ENCODE results near the gene VTI1A. TPM values are rescaled to one million over a fixed set of nuclear protein-coding genes. Genes with fewer than 3 reads are reported as not detected.

The VTI1A gene
- total RNA-seq, 1 experiment from 2014 or later = 28.6 TPM

GRCh38 chr10:112653851-112654250 is 206.8 kb downstream of the VTI1A start:
- intact Hi-C loops (cut with micrococcal nuclease; ENCODE audit: unreplicated experiment) = no loop called here
- Mint-ChIP-seq H3K4me1 (ENCODE audit: low read depth, unreplicated experiment) (peaks cover 9% of the 10 kb centered on the region), H3K4me3 (ENCODE audit: low read depth, unreplicated experiment) (no peak overlapping the region), H3K9me3 (ENCODE audit: low read depth, unreplicated experiment) (no peaks in the 10 kb centered on the region), H3K27ac (ENCODE audit: unreplicated experiment) (no peak overlapping the region), H3K27me3 (ENCODE audit: unreplicated experiment) (no peaks in the 10 kb centered on the region), H3K36me3 (ENCODE audit: insufficient read depth, unreplicated experiment) (no peaks in the 10 kb centered on the region)
- DNase-seq = no peak
- BruUV-seq (replicated peaks) = no TSS peak
- TF ChIP-seq CTCF (IDR thresholded peaks at IDR 0.05; ENCODE audit: unreplicated experiment) = no peak
- CTCF ChIA-PET = no interaction called here

GRCh38 chr10:112654794-112655193 is 207.8 kb downstream of the VTI1A start:
- Mint-ChIP-seq H3K27ac (ENCODE audit: unreplicated experiment) (no peak overlapping the region), H3K27me3 (ENCODE audit: unreplicated experiment) (no peaks in the 10 kb centered on the region), H3K4me1 (ENCODE audit: low read depth, unreplicated experiment) (peaks cover 9% of the 10 kb centered on the region), H3K4me3 (ENCODE audit: low read depth, unreplicated experiment) (no peak overlapping the region), H3K9me3 (ENCODE audit: low read depth, unreplicated experiment) (no peaks in the 10 kb centered on the region), H3K36me3 (ENCODE audit: insufficient read depth, unreplicated experiment) (no peaks in the 10 kb centered on the region)
- CTCF ChIA-PET = no interaction called here
- no peak for TF ChIP-seq CTCF (IDR thresholded peaks at IDR 0.05; ENCODE audit: unreplicated experiment)
- no TSS peak for BruUV-seq (replicated peaks)
- intact Hi-C loops (cut with micrococcal nuclease; ENCODE audit: unreplicated experiment) = no loop called here
- DNase-seq = no peak

- TF ChIP-seq CTCF (IDR thresholded peaks at IDR 0.05; ENCODE audit: unreplicated experiment) = no peak
- Mint-ChIP-seq H3K9me3 (ENCODE audit: low read depth, unreplicated experiment) (no peaks in the 10 kb centered on the region), H3K4me3 (ENCODE audit: low read depth, unreplicated experiment) (no peak overlapping the region), H3K27me3 (ENCODE audit: unreplicated experiment) (no peaks in the 10 kb centered on the region), H3K36me3 (ENCODE audit: insufficient read depth, unreplicated experiment) (no peaks in the 10 kb centered on the region), H3K27ac (ENCODE audit: unreplicated experiment) (no peak overlapping the region), H3K4me1 (ENCODE audit: low read depth, unreplicated experiment) (peaks cover 9% of the 10 kb centered on the region)
- DNase-seq = no peak
- BruUV-seq (replicated peaks) = no TSS peak
- CTCF ChIA-PET = interaction anchor here (0.7 kb wide), 1 partner anchor 67 kb away, joined by 8 read pairs; no protein-coding TSS in a partner anchor
- intact Hi-C loops (cut with micrococcal nuclease; ENCODE audit: unreplicated experiment) = no loop called here
Observed at GRCh38 chr10:112655722-112656121, 208.7 kb downstream of the VTI1A start.

GRCh38 chr10:112658465-112658864 is 211.4 kb downstream of the VTI1A start:
- intact Hi-C loops (cut with micrococcal nuclease; ENCODE audit: unreplicated experiment) = no loop called here
- BruUV-seq (replicated peaks) = no TSS peak
- Mint-ChIP-seq H3K36me3 (ENCODE audit: insufficient read depth, unreplicated experiment) (no peaks in the 10 kb centered on the region), H3K4me1 (ENCODE audit: low read depth, unreplicated experiment) (peaks cover 13% of the 10 kb centered on the region), H3K9me3 (ENCODE audit: low read depth, unreplicated experiment) (no peaks in the 10 kb centered on the region), H3K27ac (ENCODE audit: unreplicated experiment) (no peak overlapping the region), H3K27me3 (ENCODE audit: unreplicated experiment) (no peaks in the 10 kb centered on the region), H3K4me3 (ENCODE audit: low read depth, unreplicated experiment) (no peak overlapping the region)
- DNase-seq = no peak
- CTCF ChIA-PET = no interaction called here
- no peak for TF ChIP-seq CTCF (IDR thresholded peaks at IDR 0.05; ENCODE audit: unreplicated experiment)

All from Calu3 (cell line).